ENCODE results near the gene GMDS. TPM values are rescaled to one million over a fixed set of nuclear protein-coding genes. Genes with fewer than 3 reads are reported as not detected.

GMDS gene
- total and polyA plus RNA-seq, 2 donors (not counting 1 experiment from before 2014, with no cell fraction given): 12.7 to 34.5 TPM

DNA sequence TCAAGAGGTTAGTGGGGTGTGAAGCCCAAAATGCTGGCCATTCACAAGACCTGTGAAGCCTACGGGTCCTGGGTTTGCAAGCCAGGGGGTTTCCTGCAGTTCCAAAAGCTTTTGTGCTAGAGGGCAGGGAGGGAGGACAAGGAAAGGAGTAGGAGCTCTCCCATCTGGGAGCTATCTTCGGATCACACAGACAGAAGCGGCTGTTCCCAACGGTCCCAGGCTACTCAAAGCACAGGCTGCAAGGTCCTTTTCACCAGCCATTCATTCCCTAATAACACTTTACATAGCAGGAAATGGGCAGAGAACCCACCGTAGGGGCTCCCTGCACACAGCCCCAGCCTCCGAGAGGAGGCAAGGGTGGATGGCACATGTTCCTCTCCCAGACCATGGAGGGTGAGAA is 338.8 kb downstream of the GMDS start:
- no peak for DNase-seq (ENCODE audit: low read depth in 2 of 2)
- no peaks in the 10 kb centered on the region for H3K79me2 ChIP-seq (ENCODE audit: control insufficient read depth, insufficient read depth, low read length)
- no peak overlapping the region for H3K4me3 ChIP-seq (replicated peaks in 1 of 4; ENCODE audit: control extremely low read depth in 1 of 4, insufficient read depth in 1 of 4, low read depth in 3 of 4, low read length in 4 of 4)
- H3K4me2 ChIP-seq (ENCODE audit: extremely low read depth, insufficient read depth, low read length): no peak overlapping the region
- no peaks in the 10 kb centered on the region for H3K9me3 ChIP-seq (ENCODE audit: control insufficient read depth, insufficient read depth, low read depth, low read length)
- no peaks in the 10 kb centered on the region for H4K20me1 ChIP-seq (ENCODE audit: control insufficient read depth, extremely low read depth, insufficient read depth, low read length)
- no peak overlapping the region for H2AFZ ChIP-seq (ENCODE audit: low read length)
- H3K36me3 ChIP-seq (ENCODE audit: control insufficient read depth, insufficient read depth, low read length): no peaks in the 10 kb centered on the region
- no peak overlapping the region for H3K27ac ChIP-seq (ENCODE audit: insufficient read depth, low read length)
- H3K9ac ChIP-seq (ENCODE audit: insufficient read depth, low read length): no peak overlapping the region
- H3K4me1 ChIP-seq (ENCODE audit: control insufficient read depth, extremely low read depth, insufficient read depth, low read length): no peaks in the 10 kb centered on the region
- no peaks in the 10 kb centered on the region for H3K27me3 ChIP-seq (ENCODE audit: control insufficient read depth, insufficient read depth, low read length)
- no peak for TF ChIP-seq EZH2 (IDR thresholded peaks at IDR 0.05; ENCODE audit: low read length, missing control alignments)
- TF ChIP-seq, protein P1, sequence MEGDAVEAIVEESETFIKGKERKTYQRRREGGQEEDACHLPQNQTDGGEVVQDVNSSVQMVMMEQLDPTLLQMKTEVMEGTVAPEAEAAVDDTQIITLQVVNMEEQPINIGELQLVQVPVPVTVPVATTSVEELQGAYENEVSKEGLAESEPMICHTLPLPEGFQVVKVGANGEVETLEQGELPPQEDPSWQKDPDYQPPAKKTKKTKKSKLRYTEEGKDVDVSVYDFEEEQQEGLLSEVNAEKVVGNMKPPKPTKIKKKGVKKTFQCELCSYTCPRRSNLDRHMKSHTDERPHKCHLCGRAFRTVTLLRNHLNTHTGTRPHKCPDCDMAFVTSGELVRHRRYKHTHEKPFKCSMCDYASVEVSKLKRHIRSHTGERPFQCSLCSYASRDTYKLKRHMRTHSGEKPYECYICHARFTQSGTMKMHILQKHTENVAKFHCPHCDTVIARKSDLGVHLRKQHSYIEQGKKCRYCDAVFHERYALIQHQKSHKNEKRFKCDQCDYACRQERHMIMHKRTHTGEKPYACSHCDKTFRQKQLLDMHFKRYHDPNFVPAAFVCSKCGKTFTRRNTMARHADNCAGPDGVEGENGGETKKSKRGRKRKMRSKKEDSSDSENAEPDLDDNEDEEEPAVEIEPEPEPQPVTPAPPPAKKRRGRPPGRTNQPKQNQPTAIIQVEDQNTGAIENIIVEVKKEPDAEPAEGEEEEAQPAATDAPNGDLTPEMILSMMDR (conservative IDR thresholded peaks at IDR 0.05 in 1 of 2, IDR thresholded peaks at IDR 0.05 in 1 of 2; ENCODE audit: low read depth in 1 of 2, low read length in 2 of 2): no peak

DNA sequence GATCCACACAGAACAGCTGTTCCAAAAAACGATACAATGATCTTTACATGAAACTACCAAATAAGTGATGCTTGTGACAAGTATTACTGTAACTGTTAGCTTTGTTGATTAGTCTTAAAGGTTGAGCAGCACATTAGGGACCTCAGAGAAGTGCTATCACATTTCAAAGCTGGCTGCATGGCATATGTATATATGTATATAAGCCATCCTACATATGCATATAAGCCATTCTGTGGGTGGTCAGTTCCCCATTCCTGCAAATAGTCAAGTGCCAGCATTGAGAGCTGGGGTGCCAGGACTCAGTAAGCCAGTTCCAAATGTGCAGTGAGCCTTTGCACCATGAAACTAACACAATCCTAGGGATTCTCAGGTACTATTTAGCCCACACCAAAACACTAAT is 339.4 kb downstream of the GMDS start:
- no peaks in the 10 kb centered on the region for H3K36me3 ChIP-seq (ENCODE audit: control insufficient read depth, insufficient read depth, low read length)
- DNase-seq (ENCODE audit: low read depth in 2 of 2): no peak
- H3K27ac ChIP-seq (ENCODE audit: insufficient read depth, low read length): no peak overlapping the region
- H3K9ac ChIP-seq (ENCODE audit: insufficient read depth, low read length): no peak overlapping the region
- no peak overlapping the region for H3K4me3 ChIP-seq (replicated peaks in 1 of 4; ENCODE audit: control extremely low read depth in 1 of 4, insufficient read depth in 1 of 4, low read depth in 3 of 4, low read length in 4 of 4)
- H3K79me2 ChIP-seq (ENCODE audit: control insufficient read depth, insufficient read depth, low read length): no peaks in the 10 kb centered on the region
- H2AFZ ChIP-seq (ENCODE audit: low read length): no peak overlapping the region
- H4K20me1 ChIP-seq (ENCODE audit: control insufficient read depth, extremely low read depth, insufficient read depth, low read length): no peaks in the 10 kb centered on the region
- H3K9me3 ChIP-seq (ENCODE audit: control insufficient read depth, insufficient read depth, low read depth, low read length): no peaks in the 10 kb centered on the region
- no peak overlapping the region for H3K4me2 ChIP-seq (ENCODE audit: extremely low read depth, insufficient read depth, low read length)
- H3K4me1 ChIP-seq (ENCODE audit: control insufficient read depth, extremely low read depth, insufficient read depth, low read length): no peaks in the 10 kb centered on the region
- H3K27me3 ChIP-seq (ENCODE audit: control insufficient read depth, insufficient read depth, low read length): no peaks in the 10 kb centered on the region
- TF ChIP-seq, protein P1 (conservative IDR thresholded peaks at IDR 0.05 in 1 of 2, IDR thresholded peaks at IDR 0.05 in 1 of 2; ENCODE audit: low read depth in 1 of 2, low read length in 2 of 2): no peak
- TF ChIP-seq EZH2 (IDR thresholded peaks at IDR 0.05; ENCODE audit: low read length, missing control alignments): no peak

DNA sequence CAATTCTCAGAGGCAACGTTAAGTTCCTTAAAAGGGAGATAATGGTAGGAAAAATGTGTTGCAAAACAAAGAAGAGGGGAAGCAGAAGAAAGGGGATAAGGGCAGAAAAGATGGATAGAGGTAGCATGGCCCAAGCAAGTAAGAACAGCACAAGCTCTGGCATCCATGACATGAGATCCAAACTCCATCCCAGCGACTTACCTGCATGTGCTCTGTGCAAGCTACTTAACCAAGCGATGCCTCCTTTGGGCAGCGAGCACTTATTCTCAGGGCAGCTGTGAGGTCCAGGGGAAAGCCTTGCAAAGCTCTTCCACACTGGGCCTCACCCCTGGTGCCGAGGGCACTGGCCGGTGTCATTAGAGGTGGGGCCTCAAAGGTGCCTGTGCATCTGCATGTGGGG is 340.5 kb downstream of the GMDS start:
- Histone ChIP-seq H3K9me3 (ENCODE audit: control insufficient read depth, insufficient read depth, low read depth, low read length) (no peaks in the 10 kb centered on the region), H3K4me1 (ENCODE audit: control insufficient read depth, extremely low read depth, insufficient read depth, low read length) (no peaks in the 10 kb centered on the region), H3K9ac (ENCODE audit: insufficient read depth, low read length) (no peak overlapping the region), H3K27ac (ENCODE audit: insufficient read depth, low read length) (no peak overlapping the region), H3K4me3 (replicated peaks in 1 of 4; ENCODE audit: control extremely low read depth in 1 of 4, insufficient read depth in 1 of 4, low read depth in 3 of 4, low read length in 4 of 4) (no peak overlapping the region), H3K36me3 (ENCODE audit: control insufficient read depth, insufficient read depth, low read length) (no peaks in the 10 kb centered on the region), H4K20me1 (ENCODE audit: control insufficient read depth, extremely low read depth, insufficient read depth, low read length) (no peaks in the 10 kb centered on the region), H2AFZ (ENCODE audit: low read length) (no peak overlapping the region), H3K4me2 (ENCODE audit: extremely low read depth, insufficient read depth, low read length) (no peak overlapping the region), H3K27me3 (ENCODE audit: control insufficient read depth, insufficient read depth, low read length) (no peaks in the 10 kb centered on the region), H3K79me2 (ENCODE audit: control insufficient read depth, insufficient read depth, low read length) (no peaks in the 10 kb centered on the region)
- no peak for DNase-seq (ENCODE audit: low read depth in 2 of 2)
- no peak for TF ChIP-seq EZH2 (IDR thresholded peaks at IDR 0.05; ENCODE audit: low read length, missing control alignments)
- TF ChIP-seq, protein P1 (conservative IDR thresholded peaks at IDR 0.05 in 1 of 2, IDR thresholded peaks at IDR 0.05 in 1 of 2; ENCODE audit: low read depth in 1 of 2, low read length in 2 of 2): no peak

Measured in fibroblast of lung (primary cell).